Measurements from ENCODE around the gene SLC35G1.

SLC35G1 gene

DNA sequence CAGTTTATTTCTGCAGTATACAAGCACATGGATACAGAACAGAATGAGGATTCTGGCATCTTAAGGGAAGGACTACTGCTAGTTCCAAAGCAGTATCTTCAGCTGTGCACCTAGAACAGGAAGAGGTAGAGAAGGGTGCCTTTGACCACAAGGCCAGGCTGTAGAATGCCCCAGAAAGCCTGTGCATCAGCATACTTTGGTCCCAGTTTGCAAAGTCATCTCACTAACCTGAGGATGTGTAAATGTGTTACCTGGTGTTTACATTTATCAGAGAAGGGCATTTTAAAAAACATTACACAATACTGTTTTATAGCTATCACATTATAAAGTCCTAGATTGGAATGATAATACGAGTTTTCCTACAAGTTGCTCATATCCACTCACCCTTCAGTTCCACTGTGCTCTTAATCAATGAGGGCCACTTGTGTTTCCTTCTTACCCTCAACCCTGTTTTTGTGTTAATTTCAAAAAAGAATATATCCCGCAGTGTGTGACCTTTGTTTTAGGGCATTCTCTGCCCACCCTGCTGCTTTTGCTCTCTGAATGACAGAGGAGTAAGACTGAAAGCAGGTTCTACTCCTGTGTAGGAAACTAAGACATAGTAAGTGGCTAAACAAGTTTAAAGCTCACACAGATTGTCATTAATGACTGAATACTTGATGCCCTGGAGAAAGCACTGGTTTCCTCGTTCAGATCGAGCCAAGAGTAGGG lies 3.4 kb downstream of the SLC35G1 start:
- no peak overlapping the region for H3K4me3 ChIP-seq (replicated peaks; ENCODE audit: low read depth, low read length)
- H3K27me3 ChIP-seq (replicated peaks; ENCODE audit: control insufficient read depth, insufficient read depth, low read length) = no peaks in the 10 kb centered on the region
- TF ChIP-seq, protein P1, sequence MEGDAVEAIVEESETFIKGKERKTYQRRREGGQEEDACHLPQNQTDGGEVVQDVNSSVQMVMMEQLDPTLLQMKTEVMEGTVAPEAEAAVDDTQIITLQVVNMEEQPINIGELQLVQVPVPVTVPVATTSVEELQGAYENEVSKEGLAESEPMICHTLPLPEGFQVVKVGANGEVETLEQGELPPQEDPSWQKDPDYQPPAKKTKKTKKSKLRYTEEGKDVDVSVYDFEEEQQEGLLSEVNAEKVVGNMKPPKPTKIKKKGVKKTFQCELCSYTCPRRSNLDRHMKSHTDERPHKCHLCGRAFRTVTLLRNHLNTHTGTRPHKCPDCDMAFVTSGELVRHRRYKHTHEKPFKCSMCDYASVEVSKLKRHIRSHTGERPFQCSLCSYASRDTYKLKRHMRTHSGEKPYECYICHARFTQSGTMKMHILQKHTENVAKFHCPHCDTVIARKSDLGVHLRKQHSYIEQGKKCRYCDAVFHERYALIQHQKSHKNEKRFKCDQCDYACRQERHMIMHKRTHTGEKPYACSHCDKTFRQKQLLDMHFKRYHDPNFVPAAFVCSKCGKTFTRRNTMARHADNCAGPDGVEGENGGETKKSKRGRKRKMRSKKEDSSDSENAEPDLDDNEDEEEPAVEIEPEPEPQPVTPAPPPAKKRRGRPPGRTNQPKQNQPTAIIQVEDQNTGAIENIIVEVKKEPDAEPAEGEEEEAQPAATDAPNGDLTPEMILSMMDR (IDR thresholded peaks at IDR 0.05; ENCODE audit: insufficient read depth, low read length, poor library complexity, severe bottlenecking) = no peak
- H3K36me3 ChIP-seq (ENCODE audit: control insufficient read depth, insufficient read depth, low read length) = no peaks in the 10 kb centered on the region
- DNase-seq (ENCODE audit: extremely low read depth, insufficient read length) = no peak

DNA sequence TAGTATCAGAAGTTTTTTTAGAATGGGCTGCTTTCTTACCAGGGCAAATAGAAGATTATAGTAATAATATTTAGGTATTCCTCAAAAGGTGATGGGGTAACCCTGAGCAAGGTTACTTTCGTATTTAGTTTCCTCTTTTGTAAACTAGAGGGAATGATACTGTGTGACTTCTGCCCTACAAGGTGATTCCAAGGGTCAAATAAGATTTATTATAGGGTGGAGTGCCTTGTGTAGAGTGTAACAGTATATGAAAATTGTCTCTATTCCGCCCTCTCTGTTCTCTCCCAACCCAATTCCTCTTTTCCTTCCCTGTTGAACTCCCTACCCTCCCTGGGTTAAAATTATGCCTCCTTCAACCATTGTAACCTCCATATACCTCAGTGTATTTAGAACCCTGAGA lies 5.3 kb downstream of the SLC35G1 start:
- Histone ChIP-seq H3K4me3 (replicated peaks; ENCODE audit: low read depth, low read length) (no peak overlapping the region), H3K36me3 (ENCODE audit: control insufficient read depth, insufficient read depth, low read length) (no peaks in the 10 kb centered on the region), H3K27me3 (replicated peaks; ENCODE audit: control insufficient read depth, insufficient read depth, low read length) (no peaks in the 10 kb centered on the region)
- TF ChIP-seq, protein P1 (IDR thresholded peaks at IDR 0.05; ENCODE audit: insufficient read depth, low read length, poor library complexity, severe bottlenecking) = no peak
- no peak for DNase-seq (ENCODE audit: extremely low read depth, insufficient read length)

DNA sequence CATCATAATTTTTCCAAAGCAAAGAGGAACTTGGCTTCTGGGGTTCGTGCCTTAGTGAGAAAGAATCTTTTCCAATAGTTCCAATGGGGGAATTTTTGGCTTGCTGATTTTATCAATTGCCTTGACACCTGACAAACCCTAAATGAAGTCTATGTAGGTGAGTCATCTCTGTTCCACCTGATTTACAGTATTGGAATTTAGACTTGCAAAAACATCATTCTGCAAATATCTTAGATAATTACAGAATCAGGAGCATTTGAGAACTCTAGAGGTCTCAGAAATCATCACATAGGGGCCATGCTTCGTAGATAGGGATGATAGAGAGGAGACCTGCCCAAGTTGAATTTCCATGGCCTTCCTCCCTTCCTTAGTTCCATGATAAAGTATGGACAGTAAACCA lies 9.3 kb downstream of the SLC35G1 start:
- DNase-seq (ENCODE audit: extremely low read depth, insufficient read length) = no peak
- Histone ChIP-seq H3K36me3 (ENCODE audit: control insufficient read depth, insufficient read depth, low read length) (no peaks in the 10 kb centered on the region; the same call in 1 of the 2 replicates), H3K27me3 (replicated peaks; ENCODE audit: control insufficient read depth, insufficient read depth, low read length) (no peaks in the 10 kb centered on the region), H3K4me3 (replicated peaks; ENCODE audit: low read depth, low read length) (no peak overlapping the region)
- TF ChIP-seq, protein P1 (IDR thresholded peaks at IDR 0.05; ENCODE audit: insufficient read depth, low read length, poor library complexity, severe bottlenecking) = no peak

DNA sequence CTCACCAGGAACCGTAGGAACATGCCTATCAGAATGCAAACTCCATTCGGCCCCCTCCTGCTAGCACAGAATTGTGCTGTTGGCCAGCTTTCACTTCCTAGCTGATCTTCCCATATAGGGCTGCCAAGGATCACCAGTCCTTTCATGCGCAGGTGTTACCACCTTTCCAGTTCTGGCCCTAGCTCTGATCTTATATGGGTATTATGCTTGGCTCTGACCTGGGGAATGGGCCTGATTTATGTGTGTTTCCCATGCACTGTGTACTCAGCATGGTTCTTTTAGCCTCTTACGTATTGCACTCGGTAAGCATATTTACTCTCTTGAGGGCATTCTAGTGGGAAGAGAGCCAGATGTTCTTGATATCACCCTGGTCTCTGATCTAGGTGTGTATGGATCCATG lies 11.1 kb downstream of the SLC35G1 start:
- no peaks in the 10 kb centered on the region; the same call in 1 of the 2 replicates for H3K36me3 ChIP-seq (ENCODE audit: control insufficient read depth, insufficient read depth, low read length)
- TF ChIP-seq, protein P1 (IDR thresholded peaks at IDR 0.05; ENCODE audit: insufficient read depth, low read length, poor library complexity, severe bottlenecking) = no peak
- DNase-seq (ENCODE audit: extremely low read depth, insufficient read length) = no peak
- H3K27me3 ChIP-seq (replicated peaks; ENCODE audit: control insufficient read depth, insufficient read depth, low read length) = no peaks in the 10 kb centered on the region
- H3K4me3 ChIP-seq (replicated peaks; ENCODE audit: low read depth, low read length) = no peak overlapping the region

DNA sequence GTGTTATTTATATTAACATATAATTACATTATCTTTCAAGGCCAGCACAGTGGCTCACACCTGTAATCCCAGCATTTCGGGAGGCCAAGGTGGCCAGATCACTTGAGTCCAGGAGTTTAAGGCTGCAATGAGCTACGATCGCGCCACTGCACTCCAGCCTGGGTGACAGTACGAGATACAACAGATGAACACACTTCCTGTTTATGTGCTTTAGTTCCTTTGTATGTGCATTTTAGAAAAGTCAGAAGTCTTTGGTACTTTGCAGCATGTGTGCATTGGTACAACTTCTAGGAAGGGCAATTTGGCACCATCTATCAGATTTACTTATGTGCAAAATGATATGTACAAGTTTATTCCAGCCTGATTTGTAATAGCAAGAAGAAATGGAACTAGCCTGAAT lies 13.3 kb downstream of the SLC35G1 start:
- no peak for DNase-seq (ENCODE audit: extremely low read depth, insufficient read length)
- TF ChIP-seq, protein P1 (IDR thresholded peaks at IDR 0.05; ENCODE audit: insufficient read depth, low read length, poor library complexity, severe bottlenecking) = no peak
- no peaks in the 10 kb centered on the region; the same call in 1 of the 2 replicates for H3K36me3 ChIP-seq (ENCODE audit: control insufficient read depth, insufficient read depth, low read length)
- no peaks in the 10 kb centered on the region for H3K27me3 ChIP-seq (replicated peaks; ENCODE audit: control insufficient read depth, insufficient read depth, low read length)
- no peak overlapping the region for H3K4me3 ChIP-seq (replicated peaks; ENCODE audit: low read depth, low read length)

All from GM06990 (cell line).